ENCODE data around the gene TRIM33. TPM values are rescaled to one million over a fixed set of nuclear protein-coding genes. Genes with fewer than 3 reads are reported as not detected.

Gene TRIM33
- total RNA-seq, 2 donors from 2014 or later: 15.7 to 17.9 TPM

- Histone ChIP-seq H3K4me3 (no peak overlapping the region), H3K4me1 (no peaks in the 10 kb centered on the region), H3K27ac (no peak overlapping the region), H3K9me3 (no peaks in the 10 kb centered on the region), H3K36me3 (no peaks in the 10 kb centered on the region), H3K27me3 (no peaks in the 10 kb centered on the region)
- TF ChIP-seq CTCF (IDR thresholded peaks at IDR 0.05): no peak
- no peak for DNase-seq (ENCODE audit: low spot score)
Measured at GRCh38 chr1:114551400-114551799, 40.4 kb upstream of the TRIM33 start.

- no peak for DNase-seq (ENCODE audit: low spot score)
- H3K4me1 ChIP-seq: no peaks in the 10 kb centered on the region
- no peak overlapping the region for H3K4me3 ChIP-seq
- no peaks in the 10 kb centered on the region for H3K36me3 ChIP-seq
- no peak overlapping the region for H3K27ac ChIP-seq
- no peaks in the 10 kb centered on the region for H3K9me3 ChIP-seq
- H3K27me3 ChIP-seq: no peaks in the 10 kb centered on the region
- TF ChIP-seq CTCF (IDR thresholded peaks at IDR 0.05): no peak
Measured at GRCh38 chr1:114550336-114550735, 39.3 kb upstream of the TRIM33 start.

- Histone ChIP-seq H3K9me3 (no peaks in the 10 kb centered on the region), H3K4me3 (no peak overlapping the region), H3K36me3 (no peaks in the 10 kb centered on the region), H3K27me3 (no peaks in the 10 kb centered on the region), H3K27ac (no peak overlapping the region), H3K4me1 (no peaks in the 10 kb centered on the region)
- no peak for TF ChIP-seq CTCF (IDR thresholded peaks at IDR 0.05)
- no peak for DNase-seq (ENCODE audit: low spot score)
Measured at GRCh38 chr1:114549137-114549536, 38.1 kb upstream of the TRIM33 start.

- Histone ChIP-seq H3K4me3 (no peak overlapping the region), H3K27ac (no peak overlapping the region), H3K36me3 (no peaks in the 10 kb centered on the region), H3K9me3 (no peaks in the 10 kb centered on the region), H3K27me3 (no peaks in the 10 kb centered on the region), H3K4me1 (no peaks in the 10 kb centered on the region)
- no peak for TF ChIP-seq CTCF (IDR thresholded peaks at IDR 0.05)
- DNase-seq (ENCODE audit: low spot score): no peak
Measured at GRCh38 chr1:114547076-114547475, 36.1 kb upstream of the TRIM33 start.

GRCh38 chr1:114545796-114546195 is 34.8 kb upstream of the TRIM33 start:
- DNase-seq (ENCODE audit: low spot score): no peak
- Histone ChIP-seq H3K27ac (no peak overlapping the region), H3K27me3 (no peaks in the 10 kb centered on the region), H3K4me1 (no peaks in the 10 kb centered on the region), H3K9me3 (no peaks in the 10 kb centered on the region), H3K36me3 (no peaks in the 10 kb centered on the region), H3K4me3 (no peak overlapping the region)
- TF ChIP-seq CTCF (IDR thresholded peaks at IDR 0.05): no peak

GRCh38 chr1:114545315-114545714 is 34.3 kb upstream of the TRIM33 start:
- Histone ChIP-seq H3K4me1 (no peaks in the 10 kb centered on the region), H3K27me3 (no peaks in the 10 kb centered on the region), H3K9me3 (no peaks in the 10 kb centered on the region), H3K36me3 (no peaks in the 10 kb centered on the region), H3K4me3 (no peak overlapping the region), H3K27ac (no peak overlapping the region)
- TF ChIP-seq CTCF (IDR thresholded peaks at IDR 0.05): no peak
- DNase-seq (ENCODE audit: low spot score): no peak

Data from right atrium auricular region (tissue), 2 donors.